SK-N-SH treated with all-trans-retinoic acid at 6 μM for 48 hours (cell line): Measurements from ENCODE around the gene DNM1.

Source experiments
- ARNTL ChIP-seq: fragments of 450-650 bp; formaldehyde crosslinking; IDR thresholded peaks from 2 replicates; pipeline ENCODE4 v1.5.0; 2020; ENCODE audit warnings: low read depth, mild to moderate bottlenecking, moderate library complexity, borderline replicate concordance
- ESRRG ChIP-seq: fragments of 250-450 bp; sonication (Bioruptor Pico); IDR thresholded peaks from 2 replicates; pipeline ENCODE4 v1.6.1; 2021; ENCODE audit warnings: mild to moderate bottlenecking
- GLIS3 ChIP-seq: fragments of 250-450 bp; sonication (Bioruptor Pico); IDR thresholded peaks from 2 replicates; pipeline ENCODE4 v1.5.0; 2020; ENCODE audit warnings: mild to moderate bottlenecking, moderate library complexity
- OSR1 ChIP-seq: fragments of 250-450 bp; sonication (Bioruptor Pico); IDR thresholded peaks from 2 replicates; pipeline ENCODE4 v1.8.0; 2022; ENCODE audit warnings: moderate library complexity, mild to moderate bottlenecking, inconsistent platforms
- RARB ChIP-seq: fragments of 250-450 bp; sonication (Bioruptor Pico); IDR thresholded peaks from 2 replicates; pipeline ENCODE4 v1.8.0; 2021; ENCODE audit warnings: mild to moderate bottlenecking, moderate library complexity
- TCF4 ChIP-seq: fragments of 250-450 bp; sonication (Bioruptor Pico); IDR thresholded peaks from 2 replicates; pipeline ENCODE4 v1.8.0; 2021; ENCODE audit warnings: mild to moderate bottlenecking, moderate library complexity, borderline replicate concordance
- TOX ChIP-seq: fragments of 250-450 bp; sonication (Bioruptor Pico); IDR thresholded peaks from 2 replicates; pipeline ENCODE4 v1.8.0; 2021; ENCODE audit warnings: mild to moderate bottlenecking, moderate library complexity, borderline replicate concordance
- ZFP3 ChIP-seq: fragments of 250-450 bp; sonication (Bioruptor Pico); IDR thresholded peaks from 2 replicates; pipeline ENCODE4 v1.5.0; 2020; ENCODE audit warnings: mild to moderate bottlenecking, moderate library complexity

DNA sequence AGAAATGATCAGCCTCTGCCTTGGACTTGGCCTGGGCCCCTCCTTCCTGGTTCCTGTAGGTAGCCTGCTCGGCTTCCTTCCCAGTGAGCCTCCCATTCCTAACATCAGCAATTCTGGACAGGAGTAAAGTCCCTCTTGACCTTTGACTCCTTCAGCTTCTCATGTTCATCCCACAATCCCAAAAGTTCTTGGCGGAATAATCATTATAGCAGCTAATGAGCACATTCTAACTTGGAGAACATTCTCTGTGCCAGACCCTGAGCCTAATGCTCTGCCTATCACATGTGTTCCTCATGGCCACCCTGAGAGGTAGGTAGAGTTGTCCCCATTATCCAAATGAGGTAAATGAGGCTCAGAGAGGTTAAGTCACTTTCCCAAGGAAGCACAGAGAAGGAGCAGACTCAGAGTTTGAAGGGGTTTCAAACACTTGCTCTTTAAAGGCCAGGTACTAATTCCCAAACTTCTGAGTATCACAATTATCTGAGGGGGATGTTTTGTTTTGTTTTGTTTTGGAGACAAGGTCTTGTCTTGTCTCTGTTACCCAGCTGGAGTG is 94.1 kb downstream of the DNM1 start:
- TF ChIP-seq TOX = no peak
- no peak for TF ChIP-seq RARB (CRISPR knock-in tag)
- no peak for TF ChIP-seq ARNTL (CRISPR knock-in tag)
- no peak for TF ChIP-seq GLIS3 (CRISPR knock-in tag)
- no peak for TF ChIP-seq ZFP3
- no peak for TF ChIP-seq ESRRG (CRISPR knock-in tag)
- no peak for TF ChIP-seq TCF4 (CRISPR knock-in tag)
- TF ChIP-seq OSR1 (CRISPR knock-in tag) = no peak
